NCI-H510A treated with DMSO at 0.1 percent for 48 hours (cell line): ENCODE measurements around the gene ABCA1.
A peak's percentile ranks its signal among the peaks of the same experiment; 100 is the strongest.
"Not testable (repeated sequence)": the region's sequence is repeated elsewhere in the genome, so short reads cannot be mapped to it uniquely, and the experiment has no call there.

ENCODE experiments used
- DNase-seq: peaks from one replicate; lab custom pipeline; 2025; lab: John Stamatoyannopoulos, UW

Gene ABCA1

DNA sequence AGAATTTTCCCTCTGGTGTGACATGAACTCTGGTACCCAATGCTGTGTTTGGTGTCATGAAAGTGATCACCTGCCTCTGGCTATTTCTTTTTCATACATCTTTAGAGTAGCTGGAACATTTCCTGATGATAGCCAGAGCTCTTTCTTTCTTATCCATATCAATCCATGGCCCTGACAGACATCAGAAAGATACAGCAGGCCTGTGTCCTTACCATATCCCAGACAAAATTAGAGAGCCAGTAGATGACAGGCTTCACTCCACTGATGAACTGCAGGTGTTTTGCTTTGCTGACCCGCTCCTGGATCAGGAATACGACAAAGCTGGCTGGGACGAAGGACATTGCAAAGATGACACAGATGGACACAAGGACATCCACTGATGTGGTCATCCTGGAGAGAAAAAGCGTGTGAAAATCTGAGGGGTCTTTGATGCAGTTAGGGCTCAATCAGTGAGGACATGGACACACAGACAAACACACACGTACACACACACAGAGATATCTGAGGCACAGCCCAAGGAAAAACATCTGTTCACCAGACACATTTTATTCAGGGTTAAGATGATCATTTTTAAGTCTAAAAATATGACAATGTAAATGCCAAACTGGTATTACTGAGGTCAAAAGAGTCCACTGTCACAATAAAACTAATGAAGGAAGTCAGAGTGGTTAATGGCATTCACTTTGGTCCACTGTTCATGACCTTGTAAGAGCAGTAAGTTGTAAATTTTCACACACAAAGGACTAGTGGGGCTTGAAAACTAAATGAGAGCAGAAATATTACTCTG, 129.6 kb downstream of the ABCA1 start:
- no peak for DNase-seq

DNA sequence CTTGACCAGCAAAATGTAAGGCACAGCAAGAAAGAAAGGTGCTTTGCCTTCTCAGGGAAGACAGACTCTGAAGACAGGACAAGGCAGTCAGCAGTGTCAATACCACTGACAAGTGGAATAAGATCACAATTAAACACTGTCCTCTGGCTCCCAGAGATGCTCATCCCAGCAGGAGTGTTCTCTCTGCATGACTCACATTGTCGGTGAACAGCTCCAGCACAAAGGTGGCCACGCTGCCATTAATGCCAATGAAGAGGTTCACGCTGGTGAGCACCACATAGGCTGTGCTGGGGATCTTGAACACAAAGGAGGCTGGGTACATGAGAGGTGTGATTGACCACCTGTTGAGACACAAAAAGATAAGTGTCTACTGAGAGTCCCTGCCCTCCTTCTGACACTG, 132.1 kb downstream of the ABCA1 start:
- DNase-seq: no peak

DNA sequence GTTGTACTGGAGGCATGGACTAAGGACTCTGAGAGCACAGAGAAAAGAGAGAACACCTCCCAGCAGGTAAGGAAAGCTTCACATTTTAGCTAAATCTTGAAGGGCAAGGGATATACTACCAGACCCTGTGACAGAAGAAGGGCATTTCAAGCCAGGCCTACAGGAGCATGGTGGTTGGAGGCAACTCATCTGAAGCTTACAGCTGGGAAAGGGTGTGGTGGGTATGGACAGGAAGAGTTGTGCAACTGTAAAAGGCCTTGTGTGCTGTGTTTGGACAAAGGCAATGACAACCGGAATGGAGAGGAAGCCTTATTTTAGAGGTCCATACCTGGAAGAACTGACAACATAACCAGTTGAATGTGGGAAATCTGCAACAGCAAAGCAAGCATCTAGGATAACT, 132.9 kb downstream of the ABCA1 start:
- no peak for DNase-seq

DNA sequence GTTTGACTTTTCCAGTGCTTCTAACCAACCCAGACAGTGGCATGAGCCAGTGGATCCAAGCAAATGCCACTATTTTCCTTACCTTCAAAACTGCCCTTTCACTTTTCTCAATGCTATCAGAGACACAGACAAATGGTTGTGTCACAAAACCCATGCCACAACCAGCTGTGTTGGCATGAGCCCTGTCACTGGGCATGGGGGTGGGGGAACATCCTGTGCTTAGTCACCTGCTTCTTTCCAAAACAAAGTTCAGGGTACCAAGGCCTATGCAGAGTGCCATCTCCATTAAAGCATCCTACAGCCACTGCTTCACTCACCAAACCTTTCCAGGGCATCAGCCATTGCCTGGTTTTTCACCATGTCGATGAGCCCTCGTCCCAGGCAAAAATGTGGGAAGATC, 133.9 kb downstream of the ABCA1 start:
- no peak for DNase-seq

DNA sequence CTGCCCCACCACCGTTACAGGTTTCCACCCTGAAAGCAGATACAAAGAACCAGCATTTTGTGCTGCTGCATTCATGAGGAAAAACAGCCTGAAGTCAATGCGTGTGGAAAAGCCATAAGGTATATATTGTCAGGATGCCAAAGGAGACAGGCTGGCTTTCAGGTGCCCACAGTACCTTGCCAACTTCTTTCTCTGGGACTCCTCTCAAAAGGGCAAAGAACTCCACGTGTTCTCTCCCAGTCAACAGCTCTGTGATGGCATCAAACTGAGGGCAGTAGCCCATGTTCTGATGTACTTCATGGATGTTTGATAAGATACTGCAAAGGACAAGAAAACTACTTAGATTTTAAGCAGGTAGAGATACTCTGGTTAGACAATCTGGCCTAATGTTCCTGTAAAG, 139.7 kb downstream of the ABCA1 start:
- DNase-seq: no peak

DNA sequence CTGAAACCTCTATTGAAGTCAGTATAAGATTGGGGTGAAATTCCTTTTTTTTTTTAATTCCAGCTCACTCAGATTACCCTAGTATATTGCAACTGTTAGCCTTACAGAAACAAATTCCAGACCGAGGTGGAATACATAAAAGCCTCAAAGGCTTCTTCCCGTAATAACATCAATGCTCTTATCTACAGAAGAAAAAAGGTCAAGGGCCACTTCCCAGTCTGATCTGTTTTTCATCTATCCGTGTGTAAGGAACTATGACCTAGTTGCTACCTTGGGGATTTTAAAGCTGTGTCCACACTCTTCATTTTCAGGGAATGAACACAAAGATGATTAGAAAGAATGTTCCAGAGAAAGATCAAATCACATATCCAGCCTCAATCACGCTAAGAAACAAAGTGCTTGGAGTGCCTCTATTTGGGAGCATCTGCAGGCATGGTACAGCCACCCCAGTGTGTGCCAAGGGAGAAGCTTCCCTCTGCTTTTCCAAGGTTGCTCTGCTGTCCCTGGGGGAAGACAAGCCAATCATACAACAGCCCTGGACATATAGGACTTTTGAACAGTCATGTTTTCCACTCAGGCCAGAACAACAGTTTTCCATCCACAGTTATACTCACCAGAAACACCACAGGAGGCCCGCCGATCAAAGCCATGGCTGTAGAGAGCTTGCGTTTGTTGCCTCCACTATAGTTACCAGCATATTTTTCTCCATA, 140.5 kb downstream of the ABCA1 start:
- DNase-seq: no peak

DNA sequence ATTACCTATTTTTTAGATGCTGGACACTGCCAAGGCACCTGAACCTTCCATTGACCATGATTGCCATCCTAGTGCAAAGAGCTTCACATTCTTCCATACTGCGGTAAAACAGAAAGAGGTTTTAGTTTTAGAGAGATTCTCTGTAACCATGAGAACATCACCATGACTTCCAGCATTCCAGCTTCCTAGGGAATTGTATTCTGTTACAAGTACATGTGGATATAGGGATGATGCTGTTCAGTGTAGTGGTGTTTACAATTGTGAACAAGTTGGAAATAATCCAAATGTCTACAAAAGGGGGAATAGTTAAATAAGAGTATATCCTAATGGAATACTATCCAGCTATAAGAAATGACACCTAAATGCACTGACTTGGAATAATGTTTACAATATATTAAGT, 141.7 kb downstream of the ABCA1 start:
- DNase-seq: no peak

DNA sequence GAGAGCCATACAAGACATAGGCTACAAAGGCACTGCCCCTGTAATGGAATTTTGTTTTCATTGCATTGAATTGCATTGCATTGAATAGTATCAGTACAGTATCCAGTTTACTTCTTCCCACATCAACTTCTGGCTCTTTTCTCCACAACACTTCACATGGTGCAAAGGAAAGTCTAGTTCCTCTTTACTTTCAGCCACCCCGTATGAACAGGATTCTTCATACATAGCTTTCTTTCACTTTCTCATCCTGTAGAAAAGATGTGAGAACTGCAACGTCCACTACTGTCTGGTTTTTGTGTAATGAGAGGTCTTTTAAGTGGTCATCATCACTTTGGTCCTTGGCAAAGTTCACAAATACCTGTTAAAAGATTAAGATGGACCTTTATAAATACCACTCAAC, 143.9 kb downstream of the ABCA1 start:
- DNase-seq: no peak

DNA sequence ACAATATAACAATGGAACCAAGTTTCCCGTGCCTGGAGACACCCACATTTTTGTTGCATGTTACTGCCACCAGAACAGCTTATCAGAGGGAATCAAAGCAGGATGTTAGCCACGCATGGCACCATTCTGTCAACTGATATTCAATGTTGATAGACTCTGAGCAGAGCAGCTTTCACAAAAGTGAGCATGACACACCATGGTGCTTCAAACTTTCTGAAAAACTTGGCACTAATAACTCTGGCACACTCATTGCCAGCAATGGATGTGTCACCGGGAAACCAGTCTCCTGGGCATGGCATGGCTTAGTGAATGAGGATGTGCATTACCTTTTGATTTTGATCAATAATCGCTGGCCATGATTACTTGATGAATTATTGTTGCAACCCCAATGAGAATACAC, 144.4 kb downstream of the ABCA1 start:
- no peak for DNase-seq

DNA sequence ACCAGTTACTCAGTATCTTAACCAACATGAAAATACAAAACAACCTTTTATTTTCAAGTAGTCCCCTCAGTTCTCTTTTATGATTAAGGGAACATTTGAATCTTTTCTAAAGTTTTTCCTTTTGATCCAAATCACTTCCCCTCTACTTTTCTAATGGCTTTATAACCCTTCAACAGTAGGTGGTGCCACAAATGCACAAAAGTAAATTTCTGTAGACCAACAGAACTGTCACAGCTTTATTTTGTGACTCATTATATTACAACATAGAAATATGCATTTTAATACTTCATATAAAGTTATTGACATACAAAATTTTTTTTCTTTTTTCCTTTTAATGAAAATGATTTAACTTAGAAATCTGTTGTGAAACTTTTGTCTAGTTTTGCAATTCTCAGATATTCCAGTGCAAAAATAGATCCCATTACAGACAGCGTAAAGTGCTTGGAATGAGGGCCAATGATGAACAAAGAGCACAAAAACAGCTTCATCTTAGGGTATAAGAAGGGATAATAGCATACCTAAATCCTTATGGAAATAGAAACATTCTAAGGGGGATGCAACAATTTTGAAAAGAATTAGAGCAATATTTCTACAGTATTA, 147.1 kb downstream of the ABCA1 start:
- peak; percentile 35 for DNase-seq

DNA sequence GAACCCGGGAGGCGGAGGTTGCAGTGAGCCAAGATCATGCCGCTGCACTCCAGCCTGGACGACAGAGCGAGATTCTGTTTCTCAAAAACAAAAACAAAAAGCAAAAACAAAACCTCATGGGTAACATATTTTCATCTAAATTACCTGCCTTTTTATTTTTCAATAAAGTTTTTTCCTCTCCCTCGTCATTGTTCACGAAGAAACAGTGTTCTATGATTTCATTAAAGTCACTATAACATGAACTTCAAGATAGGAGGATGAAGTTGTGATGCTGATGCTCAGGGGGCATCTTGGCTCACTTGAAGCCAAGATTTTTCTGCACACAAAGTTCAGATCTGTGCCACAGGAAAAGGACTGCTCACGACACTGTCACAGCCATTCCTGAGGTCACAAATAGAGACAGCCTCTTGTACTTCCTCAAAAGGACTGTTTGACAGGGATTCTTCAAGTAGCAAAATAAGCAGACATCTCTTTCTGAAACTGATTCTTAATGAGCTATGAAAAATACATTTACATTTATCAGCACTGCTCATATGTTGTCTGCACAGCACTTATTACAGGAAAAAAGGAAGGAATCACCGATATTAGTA, 147.9 kb downstream of the ABCA1 start:
- DNase-seq: no peak

DNA sequence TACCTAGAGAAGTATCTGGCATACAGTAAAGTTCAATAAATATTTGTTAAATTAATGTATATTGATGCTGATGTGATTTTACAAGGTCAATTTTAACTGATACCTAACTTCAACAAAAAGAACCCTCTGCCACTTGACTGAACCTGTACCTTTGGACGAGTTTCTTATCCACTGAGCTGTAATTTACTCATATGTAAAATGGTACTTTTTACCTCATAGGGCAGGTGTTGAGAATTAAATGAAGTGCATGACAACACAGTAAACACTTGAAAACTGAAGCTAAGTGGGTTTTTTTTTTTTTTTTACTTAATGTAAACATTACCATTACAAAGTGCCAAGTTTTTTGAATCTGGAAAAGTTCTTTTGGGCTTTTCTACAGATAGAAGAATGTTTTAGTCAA, 148.6 kb downstream of the ABCA1 start:
- DNase-seq: peak; percentile 13

DNA sequence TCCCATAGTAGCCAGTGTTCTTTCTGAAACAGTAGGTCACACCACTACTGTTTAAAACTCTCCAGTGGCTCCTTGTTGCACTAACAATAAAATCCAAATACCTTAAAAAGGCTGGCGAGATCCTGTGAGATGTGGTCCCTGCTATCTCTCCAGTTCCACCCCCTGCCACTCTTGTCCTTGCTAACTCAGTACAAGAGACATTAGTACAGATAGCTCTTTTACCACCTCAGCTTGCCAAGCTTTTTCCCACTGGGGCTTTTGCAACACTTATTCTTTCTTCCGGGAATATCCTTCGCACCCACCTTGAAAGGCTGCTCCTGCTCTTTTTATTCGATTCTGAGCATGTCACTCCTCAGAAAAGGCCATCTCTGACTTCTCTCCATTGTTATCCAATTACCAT, 149.2 kb downstream of the ABCA1 start:
- no peak for DNase-seq

DNA sequence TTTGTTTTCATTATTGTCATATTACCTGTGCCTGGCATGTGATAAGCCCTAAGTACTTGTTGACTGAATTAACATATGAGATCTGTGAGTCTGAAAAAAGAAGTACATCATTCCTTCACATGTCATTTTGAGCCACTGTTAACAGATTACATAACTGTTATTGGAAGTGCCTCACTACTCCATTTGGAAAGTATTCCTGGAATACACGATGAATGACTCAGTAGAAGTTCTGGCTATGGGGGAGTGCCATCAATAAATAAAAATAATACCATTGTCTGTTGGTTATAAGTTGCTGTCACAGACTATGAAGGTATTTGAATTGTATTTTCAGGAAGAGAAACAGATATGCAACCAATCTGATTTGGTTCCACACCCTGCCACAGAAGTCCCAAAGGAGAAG, 151.2 kb downstream of the ABCA1 start:
- no peak for DNase-seq

DNA sequence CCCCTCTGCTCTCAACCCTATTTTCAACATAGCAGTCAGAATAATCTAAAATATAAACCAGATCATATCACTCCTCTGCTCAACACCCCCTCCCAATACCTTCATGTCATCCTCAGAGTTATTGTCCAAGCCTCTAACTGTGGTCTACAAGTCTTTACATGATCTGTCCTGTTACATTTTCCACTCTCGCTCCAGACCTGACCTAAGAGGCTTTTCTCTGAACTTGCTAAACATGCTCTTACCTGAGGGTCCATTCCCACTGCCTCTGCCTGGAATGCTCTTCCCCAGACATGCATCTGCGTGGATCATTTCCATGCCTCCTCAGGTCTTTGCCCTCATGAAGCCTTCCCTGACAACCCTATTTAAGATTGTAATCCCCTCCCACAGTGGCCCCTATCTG, 152.0 kb downstream of the ABCA1 start:
- no peak for DNase-seq

DNA sequence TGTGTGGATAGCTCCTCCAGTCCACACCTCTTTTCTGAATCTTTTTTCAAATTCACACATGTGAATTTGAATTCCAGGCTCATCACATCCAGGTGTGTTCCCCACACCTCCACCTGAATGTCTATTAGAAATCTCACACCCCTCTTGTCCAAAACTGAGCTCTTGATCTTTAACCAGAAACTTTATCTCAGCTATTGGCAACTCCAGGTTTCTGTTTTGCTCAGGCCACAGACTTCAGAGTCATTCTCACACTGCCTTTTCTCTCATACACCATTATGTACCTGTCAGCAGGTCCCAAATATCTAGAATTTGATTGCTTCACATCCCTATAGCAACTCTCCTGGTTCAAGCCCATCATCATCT, 152.4 kb downstream of the ABCA1 start:
- no peak for DNase-seq

DNA sequence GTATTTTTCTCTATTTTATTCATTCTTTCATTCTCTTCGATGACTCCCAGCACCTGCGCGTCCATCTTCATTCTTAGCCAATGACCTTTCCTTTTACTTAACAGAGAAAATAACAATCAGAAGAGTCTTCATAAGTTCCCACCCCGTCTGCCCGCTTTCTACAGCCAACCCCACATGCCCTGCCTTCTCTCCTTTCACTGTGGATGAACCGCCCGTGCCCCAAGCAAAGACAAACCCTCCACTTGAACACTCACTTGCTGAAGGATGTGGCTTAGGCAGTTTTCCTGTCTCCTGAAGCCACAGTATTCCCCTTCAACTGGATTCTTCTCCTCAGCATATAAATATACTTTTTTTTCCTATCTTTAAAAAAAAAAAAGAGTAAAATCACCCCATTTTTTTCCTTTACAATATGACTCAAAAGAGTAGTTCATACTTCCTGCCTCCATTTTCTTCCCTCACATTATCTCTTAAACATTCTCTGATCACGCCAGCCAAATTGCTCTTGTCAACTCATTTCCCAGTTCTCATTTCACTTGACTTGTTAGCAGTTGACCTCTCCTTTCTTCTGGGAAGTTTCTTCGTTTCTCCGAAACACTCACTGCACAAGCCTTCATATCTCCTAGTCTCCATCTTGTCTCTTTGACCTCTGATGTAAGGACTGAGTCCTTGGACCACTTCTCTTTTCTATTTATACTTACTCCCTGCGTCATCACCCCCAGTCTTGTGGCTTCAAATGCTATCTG, 153.0 kb downstream of the ABCA1 start:
- no peak for DNase-seq

DNA sequence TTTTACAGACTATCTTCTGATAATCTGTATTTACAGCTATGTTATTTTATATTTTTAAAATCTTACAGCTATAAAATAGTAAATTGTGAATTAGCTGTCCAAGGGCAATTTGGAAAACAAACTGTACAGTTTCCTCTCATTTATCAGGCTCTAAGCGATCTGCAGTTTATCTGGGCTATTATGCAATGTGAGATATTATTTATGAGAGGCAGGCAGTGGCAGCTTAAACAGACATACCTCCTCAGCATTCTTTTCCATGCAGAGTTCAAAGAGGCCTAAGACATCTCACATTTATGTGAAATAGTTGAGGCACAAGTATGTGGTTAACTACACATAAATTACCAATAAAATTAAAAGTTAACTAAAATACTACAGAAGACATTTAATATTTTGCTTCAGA, 153.8 kb downstream of the ABCA1 start:
- DNase-seq: no peak

DNA sequence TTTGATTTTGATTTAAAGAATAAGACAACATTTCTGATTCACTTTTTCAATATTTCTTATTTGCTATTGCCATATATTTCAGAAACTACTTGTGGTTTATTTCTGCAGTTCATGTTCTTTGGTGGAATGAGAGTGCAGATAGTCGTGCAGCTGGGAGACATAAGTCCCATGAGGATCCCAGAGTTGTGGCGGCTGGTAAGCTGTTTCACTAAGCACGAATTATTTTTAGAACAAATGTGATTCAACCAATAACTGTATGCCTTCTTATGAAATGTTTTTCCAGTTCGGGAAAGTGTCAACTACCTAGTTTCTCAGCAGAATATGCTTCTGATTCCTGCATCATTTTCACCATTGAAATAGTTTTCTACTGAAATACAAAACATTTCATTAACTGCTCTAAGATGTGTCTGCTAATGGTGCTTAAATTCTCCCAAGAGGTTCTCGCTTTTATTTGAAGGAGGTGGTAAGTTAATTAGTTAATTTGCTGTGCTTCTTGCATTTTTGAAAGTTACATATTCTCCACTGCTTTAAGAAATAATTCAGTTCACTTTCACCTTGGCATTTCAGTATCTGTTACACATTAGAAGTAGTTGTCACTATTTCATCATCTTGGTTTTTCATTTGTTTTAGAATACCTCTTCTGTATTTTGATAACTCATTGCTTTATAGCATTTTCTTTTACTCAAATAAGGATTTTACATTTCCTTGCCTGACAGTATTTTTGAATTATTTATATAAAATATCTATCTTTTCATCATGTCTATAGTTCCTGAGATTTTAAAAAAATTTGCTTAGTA, 155.0 kb downstream of the ABCA1 start:
- DNase-seq: no peak

DNA sequence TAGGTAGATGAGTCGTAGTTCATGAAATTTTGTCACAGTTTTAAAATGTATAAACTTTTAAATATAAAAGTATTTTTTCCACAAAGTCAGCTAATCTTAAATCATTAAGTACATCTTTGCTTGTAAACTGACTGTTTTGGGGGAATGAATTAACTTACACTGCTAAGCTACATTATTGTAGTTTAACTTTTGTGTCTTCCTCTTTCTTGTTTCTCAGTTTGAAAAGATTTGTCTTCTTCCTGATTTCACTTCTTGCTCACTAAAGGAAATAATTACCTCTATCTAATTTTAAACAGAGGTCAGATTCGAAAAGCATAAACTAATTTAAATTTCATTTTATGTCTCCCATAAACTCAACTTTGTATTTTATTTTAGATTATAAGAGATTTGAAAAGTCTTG, 158.3 kb downstream of the ABCA1 start:
- DNase-seq: no peak

DNA sequence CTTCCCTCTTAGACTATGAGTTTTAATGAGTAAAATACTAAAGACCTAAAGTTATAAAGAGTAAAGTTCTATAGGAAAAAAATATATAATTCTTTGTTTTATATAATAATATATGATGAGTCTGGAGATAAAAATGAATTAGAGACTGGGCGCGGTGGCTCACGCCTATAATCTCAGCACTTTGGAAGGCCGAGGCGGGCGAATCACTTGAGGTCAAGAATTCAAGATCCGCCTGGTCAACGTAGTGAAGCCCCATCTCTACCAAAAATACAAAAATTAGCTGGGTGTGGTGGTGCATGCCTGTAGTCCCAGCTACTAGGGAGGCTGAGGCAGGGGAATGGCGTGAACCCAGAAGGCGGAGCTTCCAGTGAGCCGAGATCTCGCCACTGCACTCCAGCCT, 158.9 kb downstream of the ABCA1 start:
- DNase-seq: not testable (repeated sequence)

DNA sequence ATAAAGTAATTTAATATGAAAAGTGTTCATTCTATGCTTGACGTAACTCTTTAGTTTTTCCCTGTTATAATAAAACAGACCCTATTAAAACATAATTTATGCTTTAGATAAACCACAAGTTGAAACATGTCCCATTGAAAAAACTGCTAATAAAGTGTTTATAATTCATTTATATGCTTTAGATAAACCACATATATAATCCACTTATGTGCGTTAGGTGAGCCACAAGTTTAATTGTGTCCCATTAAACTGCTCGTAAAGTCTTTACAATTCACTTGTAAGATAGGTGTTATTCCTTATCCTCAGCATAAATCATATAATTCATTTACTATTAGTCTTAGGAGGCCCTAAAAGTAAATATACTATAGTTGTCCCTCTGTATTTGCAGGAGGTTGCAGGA, 160.4 kb downstream of the ABCA1 start:
- DNase-seq: no peak
